Endodermal cell (in vitro differentiated cells): ENCODE measurements around the gene LRP1. TPM values are rescaled to one million over a fixed set of nuclear protein-coding genes. Genes with fewer than 3 reads are reported as not detected.

Experiments used
- DNase-seq: peaks from one replicate; pipeline ENCODE4 v3.0.0-alpha.2; 2017
- H3K27ac ChIP-seq: 2 replicates; pipeline ENCODE4 v1.5.1; 2013; ENCODE audit warnings: mild to moderate bottlenecking, low read depth, low read length, moderate library complexity
- H3K27me3 ChIP-seq: 2 replicates; pipeline ENCODE4 v1.6.1; 2013; ENCODE audit warnings: mild to moderate bottlenecking, low read length, moderate library complexity; ENCODE audit not compliant: insufficient read depth, control insufficient read depth, poor library complexity, severe bottlenecking
- H3K36me3 ChIP-seq: 2 replicates; pipeline ENCODE4 v1.7.0; 2013; ENCODE audit warnings: mild to moderate bottlenecking, low read length, moderate library complexity; ENCODE audit not compliant: control insufficient read depth, insufficient read depth
- H3K4me1 ChIP-seq: one replicate; pipeline ENCODE4 v1.7.0; 2013; ENCODE audit warnings: low read length; ENCODE audit not compliant: control insufficient read depth, insufficient read depth
- H3K4me3 ChIP-seq: 2 replicates; pipeline ENCODE4 v1.5.1; 2013; ENCODE audit warnings: mild to moderate bottlenecking, low read length, moderate library complexity
- H3K9ac ChIP-seq: 2 replicates; pipeline ENCODE4 v1.6.1; 2013; ENCODE audit warnings: mild to moderate bottlenecking, low read length, moderate library complexity; ENCODE audit not compliant: poor library complexity, severe bottlenecking; ENCODE audit errors: extremely low read depth
- H3K9me3 ChIP-seq: 2 replicates; pipeline ENCODE4 v1.6.1; 2013; ENCODE audit warnings: mild to moderate bottlenecking, low read length, moderate library complexity; ENCODE audit not compliant: control insufficient read depth
- H3K27ac Mint-ChIP-seq: 2 replicates; pipeline ENCODE4 v1.8.0; 2020; ENCODE audit warnings: mixed read lengths
- H3K27me3 Mint-ChIP-seq: 2 replicates; pipeline ENCODE4 v1.8.0; 2021; ENCODE audit warnings: mild to moderate bottlenecking, mixed read lengths; ENCODE audit not compliant: insufficient read depth
- H3K36me3 Mint-ChIP-seq: 2 replicates; pipeline ENCODE4 v1.8.0; 2020; ENCODE audit warnings: low read depth, mixed read lengths
- H3K4me1 Mint-ChIP-seq: 2 replicates; pipeline ENCODE4 v1.8.0; 2020; ENCODE audit warnings: mixed read lengths
- H3K4me3 Mint-ChIP-seq: 2 replicates; pipeline ENCODE4 v1.8.0; 2020; ENCODE audit warnings: mild to moderate bottlenecking, moderate library complexity, mixed read lengths
- H3K9me3 Mint-ChIP-seq: 2 replicates; pipeline ENCODE4 v1.8.0; 2020; ENCODE audit warnings: mild to moderate bottlenecking, mixed read lengths
- whole genome bisulfite sequencing, 2 experiments: methylation state at CpG; one replicate each; pipeline versions ENCODE4 v1.1.5 to v1.1.7; 2013; ENCODE audit warnings: missing lambda C conversion rate in 2 of 2, mixed read lengths in 1 of 2; ENCODE audit not compliant: insufficient coverage in 1 of 2, insufficient read length in 1 of 2; 5-methylcytosine and 5-hydroxymethylcytosine counted together
- total RNA-seq, 2 donors: library from RNA; stranded (reverse); fragmentation: NEBNext Ultra II Directional in 1 of 2; extraction: Animal tissue kit (Norgen Biotek cat#: 25700) in 1 of 2; gene quantifications; 2 replicates in 1 of 2; 3 replicates in 1 of 2; pipeline ENCODE4 v1.2.1, GENCODE V29; 2021
- TF ChIP-seq, protein P1 (sequence below): fragments of 200-600 bp; sonication (generic); conservative IDR thresholded peaks from 2 replicates; pipeline ENCODE4 v1.5.0; 2021; ENCODE audit warnings: antibody characterized with exemption, mild to moderate bottlenecking

Gene LRP1
- total RNA-seq, 2 donors from 2014 or later: 74.5 to 87.7 TPM

DNA sequence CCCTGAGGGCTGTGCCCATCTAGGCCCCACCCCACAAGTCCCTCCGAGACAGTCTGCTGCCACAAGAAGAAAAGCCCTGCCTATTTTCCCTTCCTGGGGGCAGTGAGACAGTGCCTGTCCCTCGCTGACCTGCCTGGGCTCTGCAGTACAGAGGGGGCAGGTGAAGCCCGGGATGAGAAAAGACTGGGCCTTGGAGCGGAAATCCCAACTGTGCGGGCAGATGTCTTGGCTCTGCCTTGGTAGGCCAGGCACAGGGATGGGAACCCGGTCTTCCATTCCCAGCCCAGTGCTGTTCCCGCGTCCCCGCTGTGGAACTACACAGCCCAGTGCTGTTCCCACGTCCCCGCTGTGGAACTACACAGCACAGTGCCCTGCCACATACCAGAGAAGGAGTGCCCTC is 75.5 kb downstream of the LRP1 start:
- peaks cover 57% of the 10 kb centered on the region for H3K36me3 Mint-ChIP-seq
- no peaks in the 10 kb centered on the region for H3K4me1 ChIP-seq
- H3K27me3 ChIP-seq: no peaks in the 10 kb centered on the region
- H3K9me3 Mint-ChIP-seq: no peaks in the 10 kb centered on the region
- peaks cover 26% of the 10 kb centered on the region for H3K36me3 ChIP-seq
- H3K27me3 Mint-ChIP-seq: no peaks in the 10 kb centered on the region
- no peak for DNase-seq
- H3K9me3 ChIP-seq: no peaks in the 10 kb centered on the region
- TF ChIP-seq, protein P1, sequence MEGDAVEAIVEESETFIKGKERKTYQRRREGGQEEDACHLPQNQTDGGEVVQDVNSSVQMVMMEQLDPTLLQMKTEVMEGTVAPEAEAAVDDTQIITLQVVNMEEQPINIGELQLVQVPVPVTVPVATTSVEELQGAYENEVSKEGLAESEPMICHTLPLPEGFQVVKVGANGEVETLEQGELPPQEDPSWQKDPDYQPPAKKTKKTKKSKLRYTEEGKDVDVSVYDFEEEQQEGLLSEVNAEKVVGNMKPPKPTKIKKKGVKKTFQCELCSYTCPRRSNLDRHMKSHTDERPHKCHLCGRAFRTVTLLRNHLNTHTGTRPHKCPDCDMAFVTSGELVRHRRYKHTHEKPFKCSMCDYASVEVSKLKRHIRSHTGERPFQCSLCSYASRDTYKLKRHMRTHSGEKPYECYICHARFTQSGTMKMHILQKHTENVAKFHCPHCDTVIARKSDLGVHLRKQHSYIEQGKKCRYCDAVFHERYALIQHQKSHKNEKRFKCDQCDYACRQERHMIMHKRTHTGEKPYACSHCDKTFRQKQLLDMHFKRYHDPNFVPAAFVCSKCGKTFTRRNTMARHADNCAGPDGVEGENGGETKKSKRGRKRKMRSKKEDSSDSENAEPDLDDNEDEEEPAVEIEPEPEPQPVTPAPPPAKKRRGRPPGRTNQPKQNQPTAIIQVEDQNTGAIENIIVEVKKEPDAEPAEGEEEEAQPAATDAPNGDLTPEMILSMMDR: no peak
- H3K4me3 Mint-ChIP-seq: no peak overlapping the region
- no peak overlapping the region for H3K4me3 ChIP-seq
- no peaks in the 10 kb centered on the region for H3K4me1 Mint-ChIP-seq
- no peak overlapping the region for H3K9ac ChIP-seq
- WGBS, 2 experiments: 86 to 100% methylated on average over 2 to 11 of the region's 11 CpGs
- H3K27ac Mint-ChIP-seq: no peak overlapping the region
- H3K27ac ChIP-seq: no peak overlapping the region

DNA sequence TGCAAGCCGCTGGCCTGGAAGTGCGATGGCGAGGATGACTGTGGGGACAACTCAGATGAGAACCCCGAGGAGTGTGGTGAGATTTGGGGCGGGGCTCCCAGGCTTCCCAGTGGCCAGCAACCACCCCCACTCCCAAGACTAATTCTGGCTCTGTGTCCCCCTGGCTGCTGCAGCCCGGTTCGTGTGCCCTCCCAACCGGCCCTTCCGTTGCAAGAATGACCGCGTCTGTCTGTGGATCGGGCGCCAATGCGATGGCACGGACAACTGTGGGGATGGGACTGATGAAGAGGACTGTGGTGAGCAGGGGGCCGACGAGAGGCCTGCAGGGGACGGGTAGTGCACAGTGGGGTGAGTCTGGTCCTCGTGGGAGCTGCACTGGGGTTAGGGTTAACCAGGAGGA is 76.2 kb downstream of the LRP1 start:
- no peaks in the 10 kb centered on the region for H3K9me3 ChIP-seq
- no peak for DNase-seq
- H3K9me3 Mint-ChIP-seq: no peaks in the 10 kb centered on the region
- H3K4me3 Mint-ChIP-seq: no peak overlapping the region
- no peak overlapping the region for H3K4me3 ChIP-seq
- TF ChIP-seq, protein P1: no peak
- no peaks in the 10 kb centered on the region for H3K27me3 Mint-ChIP-seq
- H3K27ac Mint-ChIP-seq: no peak overlapping the region
- no peaks in the 10 kb centered on the region for H3K4me1 Mint-ChIP-seq
- H3K27me3 ChIP-seq: no peaks in the 10 kb centered on the region
- peaks cover 52% of the 10 kb centered on the region for H3K36me3 Mint-ChIP-seq
- no peak overlapping the region for H3K9ac ChIP-seq
- peaks cover 21% of the 10 kb centered on the region for H3K36me3 ChIP-seq
- WGBS, 2 experiments: 94 to 95% methylated on average over 7 to 19 of the region's 19 CpGs
- H3K4me1 ChIP-seq: no peaks in the 10 kb centered on the region
- H3K27ac ChIP-seq: no peak overlapping the region

DNA sequence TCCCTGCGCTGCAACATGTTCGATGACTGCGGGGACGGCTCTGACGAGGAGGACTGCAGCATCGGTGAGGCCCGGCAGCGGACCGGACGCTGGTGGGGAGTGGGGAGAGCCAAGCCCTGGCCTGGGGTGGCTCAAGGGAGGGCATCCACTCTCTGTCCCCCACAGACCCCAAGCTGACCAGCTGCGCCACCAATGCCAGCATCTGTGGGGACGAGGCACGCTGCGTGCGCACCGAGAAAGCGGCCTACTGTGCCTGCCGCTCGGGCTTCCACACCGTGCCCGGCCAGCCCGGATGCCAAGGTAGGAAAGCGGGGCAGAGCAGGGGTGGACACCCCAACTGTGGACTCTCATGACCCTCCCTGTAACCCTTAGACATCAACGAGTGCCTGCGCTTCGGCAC is 76.9 kb downstream of the LRP1 start:
- Histone ChIP-seq H3K9me3 (no peaks in the 10 kb centered on the region), H3K27me3 (no peaks in the 10 kb centered on the region), H3K4me3 (no peak overlapping the region), H3K9ac (no peak overlapping the region), H3K4me1 (no peaks in the 10 kb centered on the region), H3K36me3 (peaks cover 19% of the 10 kb centered on the region), H3K27ac (no peak overlapping the region)
- TF ChIP-seq, protein P1: no peak
- peaks cover 49% of the 10 kb centered on the region for H3K36me3 Mint-ChIP-seq
- 93 to 97% methylated on average over 6 to 26 of the region's 26 CpGs for whole genome bisulfite sequencing, 2 experiments
- no peaks in the 10 kb centered on the region for H3K27me3 Mint-ChIP-seq
- H3K27ac Mint-ChIP-seq: no peak overlapping the region
- H3K9me3 Mint-ChIP-seq: no peaks in the 10 kb centered on the region
- H3K4me3 Mint-ChIP-seq: no peak overlapping the region
- DNase-seq: no peak
- H3K4me1 Mint-ChIP-seq: no peaks in the 10 kb centered on the region
